ENCODE data around the gene CA10.

CA10 gene

DNA sequence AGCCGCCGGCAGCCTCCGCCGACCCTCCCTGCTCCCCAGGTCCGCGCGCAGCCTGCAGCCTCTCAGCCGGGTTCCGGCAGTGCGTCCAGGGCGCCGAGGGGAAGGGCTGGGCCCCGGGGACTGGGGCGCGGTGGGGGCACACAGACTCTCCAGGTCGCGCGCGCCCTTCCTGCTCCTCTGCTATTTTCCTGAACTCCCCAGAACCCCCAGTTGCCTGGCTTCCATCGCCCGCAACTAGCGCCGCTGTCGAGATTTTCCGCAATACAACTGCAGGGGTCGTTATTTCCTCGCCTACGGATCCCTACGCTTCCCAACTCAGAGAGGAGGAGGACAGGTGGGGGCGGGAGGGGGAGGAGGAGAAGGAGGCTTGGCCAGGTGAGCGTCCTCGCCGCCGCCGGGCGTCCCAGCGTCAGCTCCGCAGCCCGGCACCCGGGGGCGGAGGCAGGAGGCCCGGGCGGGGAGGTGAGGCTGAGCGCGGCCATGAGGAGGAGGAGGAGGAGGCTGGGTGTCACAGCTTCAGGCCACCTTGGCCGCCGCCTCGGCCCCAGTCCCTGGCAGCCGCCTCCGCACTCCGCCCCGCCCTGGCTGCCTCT, at the start of gene CA10:
TSS of gene CA10 (minus strand) at position 265 of the 593 bp plus-strand sequence.
- DNase-seq = no peak

DNA sequence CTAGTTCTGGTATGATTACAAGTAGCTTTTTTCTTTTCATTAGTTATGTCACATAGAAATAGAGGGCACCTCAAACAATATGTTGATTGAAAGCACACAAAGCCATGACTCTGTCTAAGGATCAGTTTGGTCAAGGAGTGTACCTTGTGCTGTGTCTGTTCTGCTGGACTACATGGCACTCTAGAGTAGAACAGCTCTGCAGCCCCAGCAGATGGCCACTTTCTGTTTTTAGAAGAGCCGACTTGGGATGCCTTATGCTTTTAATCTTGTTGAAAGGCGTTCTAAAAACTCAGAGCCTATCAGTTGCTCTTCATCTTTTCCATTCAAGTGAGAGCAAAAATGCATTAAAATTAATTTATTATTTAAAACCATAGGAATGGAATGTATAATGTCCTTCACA, 49.3 kb upstream of the CA10 start:
- no peak for DNase-seq

DNA sequence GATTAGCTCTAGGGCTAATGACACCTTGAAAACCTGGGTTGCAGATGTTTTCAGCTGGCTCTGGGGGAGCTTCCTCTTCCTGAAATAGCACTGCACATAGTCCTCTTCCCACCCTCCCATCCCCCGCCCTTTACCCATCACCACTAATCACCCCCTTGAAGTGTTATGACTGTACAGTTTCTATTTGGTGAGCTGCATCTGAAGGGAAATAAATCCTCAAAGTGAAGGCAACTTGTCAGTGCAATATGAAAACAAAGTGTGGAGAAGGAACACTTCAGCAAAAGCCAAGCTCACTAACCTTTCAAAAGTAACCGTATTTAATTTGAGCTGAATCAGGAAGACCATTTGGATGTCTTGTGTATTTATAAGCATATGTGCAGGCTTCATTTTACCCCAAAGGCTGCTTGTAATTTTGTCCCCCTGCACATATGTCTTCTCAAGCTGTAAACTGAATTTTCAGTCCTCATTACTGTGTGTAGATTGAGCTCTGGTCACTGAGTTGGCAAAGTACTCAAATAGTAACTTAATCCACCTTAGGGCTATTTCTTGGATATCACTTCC, 44.1 kb upstream of the CA10 start:
- no peak for DNase-seq

DNA sequence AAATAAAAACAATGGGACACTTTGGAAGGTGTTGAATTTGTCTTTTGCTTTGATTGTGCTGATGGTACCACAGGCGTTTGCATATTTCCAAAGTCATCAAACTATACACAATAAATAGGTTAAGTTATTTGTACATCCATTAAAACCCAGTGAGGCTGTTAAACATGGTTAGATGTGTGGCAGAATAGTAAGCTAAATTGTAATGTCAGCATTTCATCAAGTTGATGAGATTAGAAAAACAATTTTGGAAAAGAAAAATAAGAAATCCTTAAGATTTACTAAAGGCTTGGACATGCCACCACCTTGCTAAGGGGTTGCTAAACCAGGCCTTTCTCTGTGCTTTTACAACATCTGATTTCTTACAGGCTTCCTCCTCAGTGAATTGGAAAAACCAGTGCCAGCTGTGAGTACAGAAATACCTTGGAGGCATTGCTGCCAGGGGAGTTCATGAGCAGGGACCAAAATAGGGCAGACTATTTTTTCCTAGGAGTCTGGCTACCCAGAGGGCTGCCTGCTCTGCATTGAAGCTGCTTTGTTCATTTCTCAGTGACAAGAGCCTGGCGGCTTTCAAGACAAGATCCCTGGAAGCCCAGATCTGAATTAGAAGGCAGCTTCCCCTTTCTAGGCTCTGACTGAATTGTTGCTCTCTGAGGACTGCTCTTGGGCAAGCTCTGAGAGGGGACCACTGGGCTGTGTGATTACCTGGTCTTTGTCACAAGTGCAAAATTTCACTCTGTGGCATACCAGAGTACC, 43.4 kb upstream of the CA10 start:
- DNase-seq = no peak

DNA sequence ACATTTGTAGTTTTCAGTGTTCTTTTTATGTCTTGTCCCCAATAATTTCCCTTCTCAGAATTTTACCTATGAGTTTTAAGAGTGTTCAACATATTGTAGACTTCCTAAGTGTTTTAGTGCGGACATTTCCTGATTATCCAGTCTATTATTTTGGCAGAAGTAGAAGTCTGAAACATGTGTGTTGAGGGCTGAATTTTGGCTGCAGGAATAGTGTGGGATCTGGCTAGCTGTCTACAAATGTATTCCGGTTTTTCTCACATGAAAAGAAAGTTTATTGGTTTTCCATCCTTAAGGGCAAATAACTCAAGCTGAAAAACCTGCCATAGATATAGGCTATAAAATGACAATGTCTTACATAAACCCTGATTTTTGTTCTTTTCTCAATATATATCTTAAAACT, 33.0 kb upstream of the CA10 start:
- no peak for DNase-seq

DNA sequence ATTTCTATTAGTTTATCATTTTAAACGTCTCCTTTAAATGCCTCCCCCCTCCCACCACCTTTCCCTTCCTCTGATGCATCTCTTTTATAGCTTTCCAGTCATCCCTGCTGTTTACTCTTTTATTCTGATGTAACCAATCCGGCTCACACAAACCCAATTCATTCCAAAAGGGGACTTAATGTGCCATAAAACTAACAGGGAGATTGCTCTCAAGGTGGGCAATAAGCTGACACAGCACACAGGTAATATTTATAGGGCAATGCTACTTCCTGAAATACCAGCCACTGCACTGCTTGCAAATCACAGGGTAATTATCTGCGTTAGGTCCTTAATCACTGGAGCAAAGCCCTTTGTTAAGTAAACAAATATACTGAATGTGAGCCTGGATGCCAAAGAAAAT, 23.3 kb upstream of the CA10 start:
- no peak for DNase-seq

DNA sequence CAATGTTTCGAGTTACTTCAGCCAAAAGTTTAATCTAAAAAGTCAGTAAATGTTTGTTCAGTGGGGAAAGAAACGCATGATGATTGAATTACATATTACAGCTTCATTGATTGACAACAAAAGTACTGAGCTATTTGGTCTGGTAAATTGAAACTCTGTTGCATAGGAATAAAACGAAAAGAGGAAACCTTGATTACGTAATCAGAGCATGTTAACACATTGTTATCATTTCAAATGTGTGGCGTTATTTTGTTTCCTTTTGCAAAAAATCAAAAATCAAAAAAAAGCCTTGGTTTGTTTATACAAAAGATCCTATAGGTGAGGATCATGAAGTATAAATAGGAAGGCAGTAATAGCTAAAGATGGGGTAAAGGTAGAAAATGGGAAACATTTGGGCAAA, 19.5 kb upstream of the CA10 start:
- DNase-seq = no peak

DNA sequence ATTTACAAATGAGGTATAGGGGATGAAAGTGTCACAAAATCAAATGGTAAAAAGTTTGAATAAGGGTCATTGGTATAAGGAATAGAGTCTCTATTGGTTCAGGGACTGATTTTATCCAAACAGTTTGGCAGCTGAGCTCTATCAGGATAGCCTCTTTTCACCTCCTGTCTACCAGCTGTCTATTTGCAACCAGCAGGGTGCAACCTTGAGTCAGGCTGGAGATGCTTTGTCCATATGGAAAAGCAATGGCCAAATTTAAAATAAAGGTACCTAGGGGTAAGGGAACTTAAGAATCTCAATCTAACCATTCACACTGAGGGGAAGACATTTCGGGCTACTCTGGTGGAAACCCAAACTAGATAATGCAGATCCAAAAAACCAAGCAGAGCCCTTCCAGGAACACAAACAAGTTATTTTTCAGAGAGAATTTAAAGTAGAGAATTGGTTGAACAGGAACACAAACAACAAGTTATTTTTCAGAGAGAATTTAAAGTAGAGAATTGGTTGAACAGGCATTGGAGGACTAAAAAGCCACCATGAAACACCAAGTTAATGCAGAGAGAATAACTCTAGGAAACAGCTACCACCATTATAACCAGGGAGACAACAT, 12.6 kb upstream of the CA10 start:
- no peak for DNase-seq

DNA sequence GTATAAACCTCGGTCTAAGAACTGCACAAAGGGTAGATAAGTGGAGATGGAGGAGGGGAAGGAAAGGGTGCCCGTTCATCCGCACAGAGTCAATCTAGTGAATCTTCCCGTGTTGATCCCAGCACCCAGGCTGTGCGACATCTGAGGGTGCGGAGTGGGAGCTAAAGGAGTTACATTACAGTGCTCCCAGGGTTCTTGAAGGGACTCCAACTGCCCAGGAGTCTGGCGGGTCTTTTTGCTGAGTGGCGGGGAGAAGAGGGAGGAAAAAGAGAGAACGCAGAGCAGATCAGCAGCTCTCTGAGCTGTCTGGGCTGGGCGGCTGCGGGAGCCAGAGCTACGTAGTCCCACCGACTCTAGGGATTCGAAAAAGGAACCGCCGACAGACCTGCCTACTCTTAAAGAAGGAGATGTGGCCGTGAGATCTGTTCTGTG, 1.6 kb upstream of the CA10 start:
- no peak for DNase-seq

DNA sequence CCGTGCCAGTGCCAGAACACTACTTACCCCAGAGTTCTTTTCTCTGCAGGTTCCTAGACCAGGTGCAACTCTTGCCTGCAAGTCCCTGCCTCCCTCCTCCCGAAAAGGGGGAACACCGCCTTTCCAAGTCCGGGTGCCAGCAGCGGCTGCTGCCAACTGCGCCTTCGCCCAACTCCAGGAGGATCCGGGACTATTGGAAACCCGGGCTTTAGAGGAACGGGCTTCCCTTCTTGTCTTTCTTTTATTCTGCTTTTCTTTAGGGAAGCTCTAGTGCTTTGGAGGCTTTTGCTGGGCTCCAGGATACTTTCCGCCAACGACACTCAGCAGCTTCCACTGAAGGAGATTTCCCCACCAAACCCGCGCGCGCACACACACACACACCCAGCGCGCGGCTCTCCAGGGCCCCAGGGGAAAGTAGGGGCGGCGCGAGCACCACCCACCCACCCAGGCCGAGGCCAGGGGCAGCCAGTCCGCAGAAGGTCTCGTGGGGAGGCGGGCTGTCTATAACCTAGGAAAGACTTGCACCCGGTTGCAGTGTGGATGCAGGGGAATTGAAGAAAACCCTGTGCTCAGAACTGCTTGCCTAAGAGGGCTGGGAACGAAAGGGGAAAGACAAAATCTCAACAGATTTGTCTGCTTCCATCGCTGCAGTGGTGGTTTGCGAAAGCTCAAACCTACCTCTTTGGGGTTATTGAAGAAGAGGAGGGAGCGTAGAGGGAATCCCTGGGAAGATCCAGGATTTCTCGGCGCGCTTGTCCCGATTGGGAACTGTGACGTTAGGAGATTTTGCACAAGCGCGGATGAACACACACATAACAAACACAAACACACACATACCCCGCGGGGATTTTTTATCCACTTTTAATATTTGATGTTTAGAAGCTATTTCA, 977 bp upstream of the CA10 start:
- no peak for DNase-seq

DNA sequence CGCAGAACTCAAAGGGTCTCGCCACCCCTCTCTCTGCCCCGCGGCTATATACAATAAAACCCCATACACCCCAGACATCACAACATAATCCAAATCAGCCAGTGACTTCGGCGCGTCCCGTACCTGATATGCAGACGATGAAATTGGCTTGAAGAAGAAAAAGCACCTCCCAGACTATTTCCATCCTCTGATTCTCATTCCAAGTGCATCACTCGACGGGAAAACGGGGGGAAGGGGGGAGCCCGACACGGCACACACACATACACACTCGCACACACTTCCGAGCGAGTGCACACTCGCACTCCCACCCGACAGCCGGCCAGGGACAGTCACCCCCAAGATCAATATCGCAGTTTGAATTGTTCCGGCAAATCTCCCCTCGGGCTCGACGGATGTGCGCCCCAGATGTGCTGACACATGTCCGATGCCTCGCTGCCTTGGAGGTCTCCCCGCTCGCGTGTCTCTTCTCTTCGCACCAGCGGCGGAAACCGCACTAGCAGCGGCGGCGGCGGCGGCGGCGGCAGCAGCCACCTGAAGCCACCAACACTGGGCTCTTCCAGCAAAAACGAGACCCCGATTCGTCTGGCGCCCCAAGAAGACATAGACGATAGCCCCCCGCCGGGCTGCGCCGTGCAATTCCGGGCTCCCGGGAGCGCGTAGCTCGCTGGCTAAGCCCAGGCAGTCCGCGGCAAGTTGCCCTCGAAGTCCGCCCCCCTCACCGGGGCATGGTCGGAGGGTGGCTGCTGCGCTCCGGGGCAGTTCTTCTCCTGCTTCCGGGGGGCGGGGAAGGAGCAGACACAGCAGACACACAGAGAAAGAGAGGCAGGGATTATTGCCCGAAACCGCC, 688 bp downstream of the CA10 start:
- no peak for DNase-seq

DNA sequence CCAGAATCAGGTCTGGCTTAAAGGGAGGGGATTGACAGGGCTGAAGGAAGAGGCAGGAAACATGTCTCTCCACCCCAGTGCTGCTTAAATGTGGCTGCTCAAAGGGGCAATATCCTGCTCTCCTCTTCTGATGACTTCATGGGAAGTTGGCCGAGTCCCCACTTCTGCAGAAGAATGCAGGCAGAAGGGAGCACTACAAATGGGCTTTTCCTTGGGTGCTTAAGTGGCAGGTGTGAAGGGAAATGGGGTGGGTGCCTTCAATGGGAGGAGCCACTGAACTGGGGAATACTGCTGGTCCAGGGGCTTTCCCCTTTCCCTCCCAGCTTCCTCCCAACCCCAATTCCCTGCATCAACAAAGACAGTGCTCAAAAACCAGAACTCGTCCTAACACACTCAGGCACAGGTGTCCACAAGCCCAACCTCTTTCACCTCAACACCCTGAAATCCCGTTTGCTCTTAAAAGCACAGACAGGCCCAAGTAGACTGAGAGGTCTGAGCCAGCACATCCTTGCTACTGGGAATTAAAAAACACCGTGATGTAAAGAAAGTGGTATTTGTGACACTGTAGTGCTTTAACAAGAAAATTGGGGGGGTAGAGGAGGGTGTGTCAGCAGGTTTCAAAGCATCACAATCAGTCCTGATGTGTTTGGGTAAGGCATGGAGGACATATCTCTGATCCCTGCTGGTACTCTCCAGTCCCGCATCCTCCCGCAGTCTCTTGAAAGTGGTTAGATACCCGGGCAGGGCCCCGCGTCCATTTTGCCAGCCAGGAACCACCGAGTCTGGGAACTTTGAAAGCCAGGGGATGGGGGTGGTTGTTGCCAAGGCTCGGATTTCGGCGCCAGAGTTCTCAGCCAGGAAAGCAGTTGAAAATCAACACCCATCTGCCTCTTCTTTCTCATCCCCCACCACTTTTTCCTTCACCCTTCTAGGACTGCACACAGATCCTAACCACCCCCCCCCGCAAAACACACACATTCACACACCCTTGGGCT, 1.6 kb downstream of the CA10 start:
- no peak for DNase-seq

DNA sequence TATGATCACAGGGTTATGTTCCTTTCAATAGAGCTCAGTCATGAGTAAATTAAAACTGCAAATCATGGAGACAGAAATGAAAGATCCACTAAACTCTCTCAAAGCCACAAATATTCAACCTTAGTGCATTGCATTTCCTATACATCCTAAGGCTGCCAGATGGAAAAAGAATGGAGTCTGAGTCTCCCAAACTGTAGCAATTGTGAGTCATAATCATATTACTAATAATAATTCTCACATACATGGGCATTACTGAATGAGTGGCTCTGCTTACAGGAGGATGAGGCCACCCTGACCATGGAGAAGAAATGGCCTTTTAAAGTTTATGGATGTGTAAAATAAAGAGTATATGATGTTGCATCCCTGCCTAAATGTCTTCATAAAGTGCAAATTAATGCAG, 3.2 kb downstream of the CA10 start:
- no peak for DNase-seq

DNA sequence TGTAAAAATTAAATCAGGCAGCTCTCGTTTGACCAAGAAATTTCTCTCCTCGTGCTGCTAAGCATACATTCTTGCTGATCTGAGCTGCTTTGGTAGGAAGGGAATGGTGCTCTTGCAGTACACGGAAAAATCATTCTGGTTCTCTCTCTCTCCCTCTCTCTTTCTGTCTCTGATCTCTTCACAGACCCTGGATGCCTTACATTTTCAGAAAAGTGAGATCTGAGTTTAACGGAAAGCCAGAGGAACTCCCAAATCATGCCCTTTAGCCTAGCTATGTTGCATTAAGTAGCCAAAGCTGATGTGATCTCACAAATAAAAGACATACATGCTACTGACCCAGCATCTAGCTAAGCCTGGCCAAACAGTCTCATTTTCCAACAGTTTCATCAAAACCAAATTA, 4.0 kb downstream of the CA10 start:
- DNase-seq = no peak

DNA sequence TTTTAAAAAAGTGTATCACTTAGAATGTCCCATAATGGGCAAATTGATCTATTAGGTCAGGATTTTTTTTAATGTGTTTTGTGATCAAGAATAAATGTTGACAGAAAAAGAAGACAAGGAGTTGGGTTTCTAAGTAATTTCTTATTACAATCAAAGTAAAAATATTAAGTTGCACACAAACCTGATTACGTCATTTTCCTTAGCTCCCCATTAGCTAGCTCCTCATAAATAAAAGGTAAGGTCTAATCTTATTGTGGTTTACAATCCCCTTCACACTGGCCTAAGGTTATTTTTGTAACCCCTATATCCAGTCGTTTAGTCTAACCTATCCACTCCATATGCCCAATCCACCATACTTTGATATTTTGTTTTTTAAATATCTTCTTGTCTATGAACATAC, 7.6 kb downstream of the CA10 start:
- DNase-seq = no peak

DNA sequence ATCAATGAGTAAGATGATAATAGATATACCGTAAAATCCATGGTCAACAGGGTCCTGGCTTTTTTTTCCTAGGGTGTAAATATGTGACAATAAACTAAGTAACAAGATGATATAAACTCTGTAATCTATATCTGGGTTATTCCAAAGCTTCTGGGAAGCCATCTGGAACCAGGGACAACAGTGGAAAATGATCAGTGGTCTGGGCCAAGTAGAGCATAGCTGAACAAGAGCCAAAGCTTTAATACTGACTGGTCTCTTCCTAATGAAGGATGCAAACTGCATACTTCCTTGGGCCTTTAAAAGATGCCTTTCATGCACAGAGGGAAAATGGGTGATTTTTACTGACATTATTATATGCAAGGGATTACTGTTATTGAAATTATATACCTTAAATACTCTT, 8.9 kb downstream of the CA10 start:
- DNase-seq = no peak

DNA sequence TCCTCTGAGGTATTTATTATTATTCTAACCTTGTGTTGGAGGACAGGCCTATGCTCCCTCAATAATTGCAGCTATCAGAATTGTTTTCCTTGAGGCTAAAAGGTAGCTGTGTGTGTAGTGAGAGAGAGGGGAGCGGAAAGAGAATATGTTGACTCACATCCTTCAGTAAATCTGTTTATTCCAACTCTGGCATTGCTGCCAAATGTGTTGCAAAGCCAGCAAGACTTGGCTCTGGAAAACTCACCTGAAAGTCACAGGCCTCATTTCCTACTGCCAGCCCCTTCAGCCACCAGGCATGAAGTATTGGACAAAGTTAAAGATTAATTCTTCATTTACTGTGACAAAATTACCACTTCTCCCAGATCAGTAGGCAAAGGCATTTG, 9.6 kb downstream of the CA10 start:
- no peak for DNase-seq

DNA sequence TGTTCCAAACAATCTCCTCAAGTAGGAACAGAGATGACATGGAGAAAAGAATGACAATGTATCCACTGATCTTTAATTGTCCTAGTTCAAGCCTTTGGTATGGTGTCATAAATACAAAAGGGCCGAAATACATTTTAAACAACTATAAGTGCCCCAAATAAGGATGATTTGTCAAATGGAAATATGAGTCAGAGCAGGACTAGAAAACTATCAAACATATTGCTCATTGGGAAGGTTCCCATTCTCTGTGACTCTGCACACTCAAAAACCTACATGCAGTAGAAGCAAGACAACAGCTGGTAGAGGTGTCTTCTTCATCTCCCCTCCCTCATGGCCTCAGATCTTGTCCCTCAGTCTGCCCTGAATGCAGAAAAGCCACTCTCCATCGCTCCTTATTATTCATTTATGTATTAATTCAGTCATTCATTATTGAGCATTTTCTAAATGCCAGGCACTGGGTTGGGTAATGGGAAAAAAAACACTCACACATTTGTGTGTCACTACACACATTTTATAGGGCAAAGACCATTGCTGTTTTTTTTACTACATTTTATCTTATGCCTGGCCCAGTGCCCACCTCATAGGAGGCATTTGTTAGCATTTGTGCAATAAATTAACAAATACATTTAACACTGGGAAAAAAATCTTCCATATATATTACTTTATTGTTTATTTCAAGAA, 10.1 kb downstream of the CA10 start:
- DNase-seq = no peak

DNA sequence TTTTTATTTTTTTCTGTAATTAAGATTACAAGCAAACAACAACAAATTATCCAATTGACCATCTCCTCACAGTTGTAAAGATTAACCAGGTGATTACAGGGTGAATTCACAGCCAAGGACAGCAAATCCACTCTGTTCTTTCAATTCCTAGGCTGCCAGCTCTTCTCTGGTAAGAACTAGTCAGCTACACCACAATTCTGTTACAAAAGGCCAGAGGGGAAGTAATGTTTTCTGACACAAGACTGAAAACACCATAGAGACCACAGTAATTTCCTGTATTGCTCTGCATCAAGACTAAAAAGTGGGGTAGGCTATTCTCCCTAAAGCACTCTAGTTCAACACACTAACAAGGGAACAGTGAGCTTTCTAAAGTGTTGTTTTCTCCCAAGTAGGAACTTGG, 10.6 kb downstream of the CA10 start:
- DNase-seq = no peak

DNA sequence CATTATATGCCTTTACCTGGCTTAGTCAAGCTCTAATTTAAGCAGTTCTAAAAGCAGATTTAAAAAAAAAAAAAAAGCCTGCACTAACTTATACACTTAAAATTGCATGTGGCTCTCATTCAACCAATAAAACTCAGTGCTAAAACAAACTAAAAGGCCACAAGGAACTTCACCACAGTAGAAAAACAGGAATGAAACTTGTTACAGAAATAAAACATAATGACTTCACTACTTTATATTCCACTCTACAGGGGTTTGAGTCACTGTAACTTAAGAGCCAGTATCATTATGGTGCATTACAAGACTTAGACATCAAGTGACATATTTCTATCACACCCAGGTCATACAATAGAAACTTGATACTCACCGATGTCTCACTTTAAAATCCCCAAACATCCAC, 11.1 kb downstream of the CA10 start:
- DNase-seq = no peak

Measured in activated effector memory CD4-positive, alpha-beta T cell treated with Interleukin-2 at 50 U/mL for 16 hours (primary cell).